GM12878 (cell line): ENCODE measurements around the gene OR6P1.

Source experiments
- CHD2 ChIP-seq: IDR thresholded peaks from 2 replicates; pipeline ENCODE4 v1.6.1; 2011; ENCODE audit warnings: low read depth, low read length, improper control_type of control experiment, borderline replicate concordance
- CHD4 ChIP-seq: fragments of 200-600 bp; sonication (generic); IDR thresholded peaks from 2 replicates; pipeline ENCODE4 v1.6.1; 2016; ENCODE audit warnings: mild to moderate bottlenecking
- SIX5 ChIP-seq: IDR thresholded peaks from 2 replicates; pipeline ENCODE4 v1.6.1; 2011; ENCODE audit warnings: mild to moderate bottlenecking, low read depth, low read length, moderate library complexity; ENCODE audit not compliant: severe bottlenecking
- TF ChIP-seq, protein P1 (sequence below): fragments of 450-650 bp; formaldehyde crosslinking; IDR thresholded peaks from 2 replicates; pipeline ENCODE4 v1.4.0; 2022; ENCODE audit warnings: mild to moderate bottlenecking, moderate library complexity

DNA sequence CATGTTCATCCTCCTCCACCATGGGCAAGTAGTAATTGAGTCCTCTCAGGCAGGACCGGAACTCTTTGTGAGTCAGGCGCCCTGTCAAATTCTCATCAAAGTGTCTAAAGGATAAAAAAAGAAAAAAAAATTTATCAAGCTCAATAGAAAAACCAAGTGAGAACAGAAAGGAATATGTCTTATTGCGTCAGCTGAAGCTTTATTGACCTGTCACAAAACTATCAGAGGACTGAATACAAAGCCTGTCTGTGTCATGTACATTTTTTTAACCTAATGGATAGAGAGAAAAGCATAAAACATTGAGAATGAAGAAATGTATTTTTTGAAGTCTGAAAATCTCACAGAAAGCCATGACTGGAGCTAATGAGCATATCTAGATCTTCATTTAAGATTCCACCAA, 43.4 kb upstream of the OR6P1 start:
- no peak for TF ChIP-seq SIX5
- TF ChIP-seq, protein P1, sequence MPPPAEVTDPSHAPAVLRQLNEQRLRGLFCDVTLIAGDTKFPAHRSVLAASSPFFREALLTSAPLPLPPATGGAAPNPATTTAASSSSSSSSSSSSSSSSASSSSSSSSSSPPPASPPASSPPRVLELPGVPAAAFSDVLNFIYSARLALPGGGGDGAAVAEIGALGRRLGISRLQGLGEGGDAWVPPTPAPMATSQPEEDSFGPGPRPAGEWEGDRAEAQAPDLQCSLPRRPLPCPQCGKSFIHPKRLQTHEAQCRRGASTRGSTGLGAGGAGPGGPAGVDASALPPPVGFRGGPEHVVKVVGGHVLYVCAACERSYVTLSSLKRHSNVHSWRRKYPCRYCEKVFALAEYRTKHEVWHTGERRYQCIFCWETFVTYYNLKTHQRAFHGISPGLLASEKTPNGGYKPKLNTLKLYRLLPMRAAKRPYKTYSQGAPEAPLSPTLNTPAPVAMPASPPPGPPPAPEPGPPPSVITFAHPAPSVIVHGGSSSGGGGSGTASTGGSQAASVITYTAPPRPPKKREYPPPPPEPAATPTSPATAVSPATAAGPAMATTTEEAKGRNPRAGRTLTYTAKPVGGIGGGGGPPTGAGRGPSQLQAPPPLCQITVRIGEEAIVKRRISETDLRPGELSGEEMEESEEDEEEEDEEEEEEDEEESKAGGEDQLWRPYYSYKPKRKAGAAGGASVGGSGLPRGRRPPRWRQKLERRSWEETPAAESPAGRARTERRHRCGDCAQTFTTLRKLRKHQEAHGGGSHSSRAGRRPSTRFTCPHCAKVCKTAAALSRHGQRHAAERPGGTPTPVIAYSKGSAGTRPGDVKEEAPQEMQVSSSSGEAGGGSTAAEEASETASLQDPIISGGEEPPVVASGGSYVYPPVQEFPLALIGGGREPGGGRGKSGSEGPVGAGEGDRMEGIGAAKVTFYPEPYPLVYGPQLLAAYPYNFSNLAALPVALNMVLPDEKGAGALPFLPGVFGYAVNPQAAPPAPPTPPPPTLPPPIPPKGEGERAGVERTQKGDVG (CRISPR knock-in tag), result no peak
- no peak for TF ChIP-seq CHD4
- TF ChIP-seq CHD2, result no peak
